ENCODE data around the gene CD101.

- TF ChIP-seq POLR2AphosphoS5 (IDR thresholded peaks at IDR 0.05) (no peak), POLR2A (IDR thresholded peaks at IDR 0.05) (no peak), CTCF (IDR thresholded peaks at IDR 0.05 in 8 of 11, conservative IDR thresholded peaks at IDR 0.05 in 3 of 11) (no peak)
Measured at GRCh38 chr1:117009132-117009531, 7.6 kb downstream of the CD101 start.

Measured in spleen (tissue), 7 donors.